ENCODE data around the gene GLRX5.
A peak's percentile ranks its signal among the peaks of the same experiment; 100 is the strongest.

Gene GLRX5

GRCh38 chr14:95534299-95535225 is at the start of gene GLRX5:
Gene GLRX5, plus strand, starts transcription at chr14:95535050. Its CDS starts 40 bp downstream, at chr14:95535090.
- DNase-seq (ENCODE audit: low read depth in 1 of 2, low spot score in 1 of 2) = peak; percentile 93 to 95

- DNase-seq (ENCODE audit: low read depth in 1 of 2, low spot score in 1 of 2) = no peak
These were observed 49.5 kb upstream of the GLRX5 start for GRCh38 chr14:95485222-95485819.

- DNase-seq (ENCODE audit: low read depth in 1 of 2, low spot score in 1 of 2) = no peak
These were observed 47.8 kb upstream of the GLRX5 start for GRCh38 chr14:95486875-95487668.

GRCh38 chr14:95487669-95488084 is 47.2 kb upstream of the GLRX5 start:
- no peak for DNase-seq (ENCODE audit: low read depth in 1 of 2, low spot score in 1 of 2)

- DNase-seq (ENCODE audit: low read depth in 1 of 2, low spot score in 1 of 2) = no peak
These were observed 46.3 kb upstream of the GLRX5 start for GRCh38 chr14:95488376-95489213.

GRCh38 chr14:95489214-95490137 is 45.4 kb upstream of the GLRX5 start:
- DNase-seq (ENCODE audit: low read depth in 1 of 2, low spot score in 1 of 2) = no peak

GRCh38 chr14:95490138-95490509 is 44.7 kb upstream of the GLRX5 start:
- DNase-seq (ENCODE audit: low read depth in 1 of 2, low spot score in 1 of 2) = no peak

GRCh38 chr14:95490727-95491451 is 44.0 kb upstream of the GLRX5 start:
- DNase-seq (ENCODE audit: low read depth in 1 of 2, low spot score in 1 of 2) = no peak

GRCh38 chr14:95491936-95492608 is 42.8 kb upstream of the GLRX5 start:
- no peak for DNase-seq (ENCODE audit: low read depth in 1 of 2, low spot score in 1 of 2)

GRCh38 chr14:95493503-95493902 is 41.3 kb upstream of the GLRX5 start:
- no peak for DNase-seq (ENCODE audit: low read depth in 1 of 2, low spot score in 1 of 2)

- no peak for DNase-seq (ENCODE audit: low read depth in 1 of 2, low spot score in 1 of 2)
These were observed 40.9 kb upstream of the GLRX5 start for GRCh38 chr14:95493976-95494375.

GRCh38 chr14:95494456-95494855 is 40.4 kb upstream of the GLRX5 start:
- no peak for DNase-seq (ENCODE audit: low read depth in 1 of 2, low spot score in 1 of 2)

- DNase-seq (ENCODE audit: low read depth in 1 of 2, low spot score in 1 of 2) = no peak
These were observed 39.8 kb upstream of the GLRX5 start for GRCh38 chr14:95495076-95495475.

- DNase-seq (ENCODE audit: low read depth in 1 of 2, low spot score in 1 of 2) = no peak
These were observed 39.3 kb upstream of the GLRX5 start for GRCh38 chr14:95495538-95496025.

- DNase-seq (ENCODE audit: low read depth in 1 of 2, low spot score in 1 of 2) = no peak
These were observed 38.7 kb upstream of the GLRX5 start for GRCh38 chr14:95496111-95496681.

- no peak for DNase-seq (ENCODE audit: low read depth in 1 of 2, low spot score in 1 of 2)
These were observed 38.1 kb upstream of the GLRX5 start for GRCh38 chr14:95496690-95497259.

GRCh38 chr14:95497561-95498011 is 37.3 kb upstream of the GLRX5 start:
- no peak for DNase-seq (ENCODE audit: low read depth in 1 of 2, low spot score in 1 of 2)
